B cell (primary cell): Measurements from ENCODE around the gene LEMD1. TPM values are rescaled to one million over a fixed set of nuclear protein-coding genes. Genes with fewer than 3 reads are reported as not detected.

Experiments used
- ATAC-seq: fragments of 200-7000 bp; cut with Tn5 transposase; one replicate; pipeline ENCODE4 v1.10.0; 2021; ENCODE audit warnings: low read depth, mild to moderate bottlenecking, moderate number of reproducible peaks, moderate library complexity
- CTCF ChIA-PET: fragments of 350-600 bp; sonication (Branson Sonifier 250); formaldehyde crosslinking; loops from one replicate; lab custom pipeline; 2021; ENCODE audit warnings: antibody characterized with exemption, inconsistent platforms; lab: Charles Lee
- POLR2A ChIA-PET: fragments of 350-600 bp; sonication (Branson Sonifier 250); formaldehyde crosslinking; loops from one replicate; lab custom pipeline; 2021; ENCODE audit warnings: antibody characterized with exemption; lab: Charles Lee
- DNase-seq: peaks from one replicate; pipeline ENCODE4 v3.0.0; 2013
- H2AFZ ChIP-seq: 2 replicates; pipeline ENCODE4 v1.6.1; 2012; ENCODE audit warnings: mild to moderate bottlenecking, low read depth, low read length; ENCODE audit not compliant: insufficient read depth, poor library complexity, severe bottlenecking
- H3K27ac ChIP-seq, 2 donors: 1 replicate in 1 of 2; 2 replicates in 1 of 2; pipeline ENCODE4 v1.5.1; 2012 to 2013; ENCODE audit warnings: low read length in 2 of 2, mild to moderate bottlenecking in 2 of 2, moderate library complexity in 1 of 2
- H3K27me3 ChIP-seq, 4 experiments: fragments of 200-600 bp in 1 of 4; sonication (generic) in 1 of 4; replicated peaks in 1 of 4; 1 replicate in 2 of 4; 2 replicates in 2 of 4; pipeline versions ENCODE4 v1.6.1 to v1.7.0; 2013 to 2016; ENCODE audit warnings: low read length in 3 of 4, mild to moderate bottlenecking in 2 of 4, mixed read lengths in 1 of 4, moderate library complexity in 1 of 4; ENCODE audit not compliant: insufficient read depth in 4 of 4, control insufficient read depth in 3 of 4; ENCODE audit errors: control extremely low read depth in 1 of 4
- H3K36me3 ChIP-seq, 2 experiments: replicated peaks in 1 of 2; 1 replicate in 1 of 2; 2 replicates in 1 of 2; pipeline versions ENCODE4 v1.6.1 to v1.7.1; 2013; ENCODE audit warnings: low read length in 1 of 2; ENCODE audit not compliant: insufficient read depth in 2 of 2, control insufficient read depth in 1 of 2; ENCODE audit errors: control extremely low read depth in 1 of 2, extremely low read depth in 1 of 2
- H3K4me1 ChIP-seq, 2 donors: fragments of 200-600 bp in 1 of 2; sonication (generic) in 1 of 2; 1 replicate in 1 of 2; 2 replicates in 1 of 2; pipeline versions ENCODE4 v1.5.1 to v1.6.1; 2013 to 2017; ENCODE audit warnings: low read length in 2 of 2; ENCODE audit not compliant: control insufficient read depth in 2 of 2, insufficient read depth in 2 of 2
- H3K4me2 ChIP-seq: replicated peaks from 2 replicates; pipeline ENCODE3; 2012; ENCODE audit warnings: mild to moderate bottlenecking, low read depth, low read length; ENCODE audit not compliant: poor library complexity, severe bottlenecking
- H3K4me3 ChIP-seq, 5 experiments: fragments of 200-600 bp in 1 of 5; sonication (generic) in 1 of 5; 1 replicate in 3 of 5; 2 replicates in 2 of 5; pipeline versions ENCODE4 v1.5.1 to v1.7.0; 2011 to 2016; ENCODE audit warnings: low read length in 4 of 5, mild to moderate bottlenecking in 4 of 5, low read depth in 2 of 5, control low read depth in 1 of 5, moderate library complexity in 1 of 5; ENCODE audit not compliant: insufficient read depth in 1 of 5; ENCODE audit errors: control extremely low read depth in 1 of 5, extremely low read depth in 1 of 5
- H3K79me2 ChIP-seq: fragments of 200-600 bp; sonication (generic); one replicate; pipeline ENCODE4 v1.6.0; 2016; ENCODE audit warnings: low read length; ENCODE audit not compliant: control insufficient read depth, insufficient read depth
- H3K9ac ChIP-seq: fragments of 200-600 bp; sonication (generic); 2 replicates; pipeline ENCODE4 v1.6.1; 2017; ENCODE audit warnings: mild to moderate bottlenecking, low read length, moderate library complexity
- H3K9me3 ChIP-seq, 3 donors: one replicate each; pipeline versions ENCODE4 v1.6.1 to v1.7.1; 2013; ENCODE audit warnings: low read length in 2 of 3; ENCODE audit not compliant: control insufficient read depth in 2 of 3, insufficient read depth in 1 of 3; ENCODE audit errors: control extremely low read depth in 1 of 3
- H4K20me1 ChIP-seq: 2 replicates; pipeline ENCODE4 v1.6.0; 2012; ENCODE audit warnings: mild to moderate bottlenecking, low read length; ENCODE audit not compliant: insufficient read depth, control insufficient read depth, poor library complexity, severe bottlenecking
- H3K27ac Mint-ChIP-seq: one replicate; pipeline ENCODE4 v1.8.0; 2021; ENCODE audit warnings: mixed read lengths
- H3K27me3 Mint-ChIP-seq: one replicate; pipeline ENCODE4 v1.8.0; 2021; ENCODE audit warnings: mixed read lengths
- H3K4me1 Mint-ChIP-seq: one replicate; pipeline ENCODE4 v1.8.0; 2021; ENCODE audit warnings: mixed read lengths
- H3K4me3 Mint-ChIP-seq: one replicate; pipeline ENCODE4 v1.8.0; 2021; ENCODE audit warnings: mixed read lengths
- H3K9me3 Mint-ChIP-seq: one replicate; pipeline ENCODE4 v1.8.0; 2022; ENCODE audit warnings: mixed read lengths; ENCODE audit not compliant: insufficient read depth
- EZH2 ChIP-seq: IDR thresholded peaks from 2 replicates; pipeline ENCODE4 v1.6.1; 2012; ENCODE audit warnings: borderline replicate concordance, low read depth, mild to moderate bottlenecking, moderate library complexity, low read length; ENCODE audit not compliant: insufficient read depth, poor library complexity, severe bottlenecking
- WGBS: methylation state at CpG from one replicate; pipeline ENCODE4 v1.1.5; 2013; ENCODE audit warnings: missing lambda C conversion rate; ENCODE audit not compliant: insufficient coverage; 5-methylcytosine and 5-hydroxymethylcytosine counted together
- intact Hi-C: fragments of 100-400 bp; cut with micrococcal nuclease; formaldehyde crosslinking; loops from one replicate; pipeline ENCODE4 v1.10.0; 2022
- polyA plus RNA-seq: library from polyadenylated mRNA; depleted of rRNA; stranded (reverse); fragments of >200 nt; gene quantifications from 2 replicates; pipeline ENCODE4 v1.2.3, GENCODE V29; 2012
- total RNA-seq, 2 donors: library from RNA; stranded (reverse); fragments of 120-200 nt in 1 of 2; gene quantifications; 1 replicate in 1 of 2; 2 replicates in 1 of 2; pipeline versions ENCODE4 v1.2.3 to v1.2.4, GENCODE V29; 2013 to 2022
- TF ChIP-seq, protein P1 (sequence below): fragments of 200-600 bp; IDR thresholded peaks from one replicate; pipeline ENCODE4 v1.8.0; 2022; ENCODE audit warnings: antibody characterized with exemption, mild to moderate bottlenecking

LEMD1 gene
- total and polyA plus RNA-seq, 2 donors (not counting 1 experiment from before 2014, with no cell fraction given): 0.57 TPM; not detected in 1

DNA sequence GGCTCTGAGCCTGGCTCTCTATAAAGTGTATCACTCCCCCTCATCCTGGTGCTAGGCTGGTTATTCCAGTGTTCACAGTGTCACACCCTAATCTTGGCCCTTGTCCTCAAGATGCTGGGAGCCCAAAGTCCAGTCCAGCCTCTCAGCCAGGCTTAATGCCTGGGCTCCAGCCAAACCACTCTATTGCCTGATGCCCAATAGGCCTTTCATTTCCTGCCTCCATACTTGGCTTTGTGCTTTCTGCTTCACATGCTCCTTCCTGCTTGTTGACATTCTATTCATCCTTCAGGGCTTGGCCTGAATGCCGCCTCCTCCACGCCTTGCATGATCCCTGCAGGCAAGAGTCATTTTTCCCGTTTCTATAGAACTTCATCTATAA, 66.8 kb downstream of the LEMD1 start:
- H3K4me2 ChIP-seq: no peak overlapping the region
- TF ChIP-seq EZH2: no peak
- TF ChIP-seq, protein P1, sequence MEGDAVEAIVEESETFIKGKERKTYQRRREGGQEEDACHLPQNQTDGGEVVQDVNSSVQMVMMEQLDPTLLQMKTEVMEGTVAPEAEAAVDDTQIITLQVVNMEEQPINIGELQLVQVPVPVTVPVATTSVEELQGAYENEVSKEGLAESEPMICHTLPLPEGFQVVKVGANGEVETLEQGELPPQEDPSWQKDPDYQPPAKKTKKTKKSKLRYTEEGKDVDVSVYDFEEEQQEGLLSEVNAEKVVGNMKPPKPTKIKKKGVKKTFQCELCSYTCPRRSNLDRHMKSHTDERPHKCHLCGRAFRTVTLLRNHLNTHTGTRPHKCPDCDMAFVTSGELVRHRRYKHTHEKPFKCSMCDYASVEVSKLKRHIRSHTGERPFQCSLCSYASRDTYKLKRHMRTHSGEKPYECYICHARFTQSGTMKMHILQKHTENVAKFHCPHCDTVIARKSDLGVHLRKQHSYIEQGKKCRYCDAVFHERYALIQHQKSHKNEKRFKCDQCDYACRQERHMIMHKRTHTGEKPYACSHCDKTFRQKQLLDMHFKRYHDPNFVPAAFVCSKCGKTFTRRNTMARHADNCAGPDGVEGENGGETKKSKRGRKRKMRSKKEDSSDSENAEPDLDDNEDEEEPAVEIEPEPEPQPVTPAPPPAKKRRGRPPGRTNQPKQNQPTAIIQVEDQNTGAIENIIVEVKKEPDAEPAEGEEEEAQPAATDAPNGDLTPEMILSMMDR: no peak
- no peak overlapping the region for H3K27ac ChIP-seq
- no peaks in the 10 kb centered on the region for H3K36me3 ChIP-seq
- Mint-ChIP-seq H3K27me3 (peaks cover 19% of the 10 kb centered on the region), H3K4me1 (peaks cover 22% of the 10 kb centered on the region), H3K9me3 (no peaks in the 10 kb centered on the region), H3K4me3 (no peak overlapping the region), H3K27ac (no peak overlapping the region)
- ChIA-PET POLR2A (interaction anchor here (1.3 kb wide), 1 partner anchor 130 kb away, joined by 5 read pairs; no protein-coding TSS in a partner anchor), CTCF (interaction anchor here (1.1 to 6.0 kb wide), 20 partner anchors 8 to 304 kb away, joined by 3 to 115 read pairs (median 8); no protein-coding TSS in a partner anchor)
- no peak overlapping the region for H3K4me3 ChIP-seq
- peaks cover 9 to 14% of the 10 kb centered on the region in 2 donors for H3K4me1 ChIP-seq
- intact Hi-C loops: loop anchor here (2.0 kb wide), 2 partner anchors 20 to 76 kb away; no protein-coding TSS in a partner anchor
- no peaks in the 10 kb centered on the region for H3K79me2 ChIP-seq
- H4K20me1 ChIP-seq: no peaks in the 10 kb centered on the region
- no peaks in the 10 kb centered on the region for H3K9me3 ChIP-seq
- no peak overlapping the region for H2AFZ ChIP-seq
- no peak for ATAC-seq
- DNase-seq: no peak
- H3K9ac ChIP-seq: no peak overlapping the region
- peaks cover 0 to 4% (median 0%) of the 10 kb centered on the region in 4 experiments for H3K27me3 ChIP-seq
- 100% methylated on average over 2 of the region's 3 CpGs for WGBS
